GM11168 (cell line): ENCODE measurements around the gene ZBTB1.
"Not testable (repeated sequence)": the region's sequence is repeated elsewhere in the genome, so short reads cannot be mapped to it uniquely, and the experiment has no call there.

Source experiments
- in situ Hi-C: fragments of 300-500 bp; cut with MboI; formaldehyde crosslinking; loops from one replicate; pipeline ENCODE4 v1.12.0; 2022; ENCODE audit warnings: low sequenced_read_pairs; ENCODE audit not compliant: unreplicated experiment

Gene ZBTB1

DNA sequence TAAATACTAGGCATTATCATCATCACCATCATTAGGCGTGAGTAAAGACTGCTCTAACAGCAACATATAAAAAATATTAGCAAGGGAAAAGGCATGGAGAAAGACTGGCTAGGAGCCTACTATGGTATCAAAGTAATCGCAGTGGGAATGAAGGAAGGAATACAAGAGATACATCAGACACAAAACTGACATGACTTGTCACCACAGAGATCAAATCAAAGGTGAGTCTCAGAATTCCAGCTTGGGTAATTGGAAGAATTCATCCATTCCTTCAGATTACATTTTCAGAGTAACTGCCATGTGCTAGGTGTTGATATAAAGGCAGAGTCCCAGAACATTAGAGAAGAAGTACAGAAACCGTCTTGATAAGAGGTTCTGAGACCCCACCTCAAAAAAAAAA lies 11.1 kb upstream of the ZBTB1 start:
- in situ Hi-C loops: no loop called here

DNA sequence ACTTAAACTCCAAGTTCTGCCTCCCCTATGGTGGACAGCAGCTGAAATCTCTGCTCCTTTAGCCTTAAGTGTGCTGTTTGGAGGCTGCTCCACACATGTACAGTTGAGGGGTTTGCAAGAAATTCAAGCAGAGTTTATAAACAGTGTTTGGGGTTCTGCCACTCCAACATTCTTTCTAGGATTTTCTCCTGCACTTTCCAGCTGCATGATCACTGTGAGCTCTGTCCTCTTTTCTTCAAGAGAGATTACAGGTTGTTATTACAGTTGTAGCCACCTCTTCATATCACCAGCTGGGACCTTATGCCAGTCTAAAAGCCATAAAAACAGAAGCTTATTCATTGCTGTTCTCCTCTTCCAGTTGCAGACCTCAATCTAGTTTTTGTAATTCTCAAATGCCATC lies 9.3 kb upstream of the ZBTB1 start:
- in situ Hi-C loops: no loop called here

DNA sequence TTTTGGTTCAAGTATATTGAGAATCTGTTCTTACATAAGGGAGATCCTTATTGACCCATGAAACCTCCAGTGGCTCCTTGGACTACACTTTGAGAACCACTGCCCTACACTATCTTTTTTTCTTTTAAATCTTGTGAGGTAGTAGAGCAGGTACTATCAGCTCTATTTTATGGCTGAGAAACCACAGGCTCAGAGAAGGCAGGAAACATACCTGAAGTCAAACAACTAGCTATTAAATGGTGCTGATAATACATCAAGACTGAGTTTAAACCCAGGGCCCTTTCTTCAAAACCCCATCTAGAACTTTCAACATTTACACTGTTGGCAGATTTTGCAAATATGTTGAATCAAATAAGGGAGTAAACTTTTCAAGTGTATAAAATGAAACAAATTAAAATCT lies 7.8 kb upstream of the ZBTB1 start:
- in situ Hi-C loops: no loop called here

DNA sequence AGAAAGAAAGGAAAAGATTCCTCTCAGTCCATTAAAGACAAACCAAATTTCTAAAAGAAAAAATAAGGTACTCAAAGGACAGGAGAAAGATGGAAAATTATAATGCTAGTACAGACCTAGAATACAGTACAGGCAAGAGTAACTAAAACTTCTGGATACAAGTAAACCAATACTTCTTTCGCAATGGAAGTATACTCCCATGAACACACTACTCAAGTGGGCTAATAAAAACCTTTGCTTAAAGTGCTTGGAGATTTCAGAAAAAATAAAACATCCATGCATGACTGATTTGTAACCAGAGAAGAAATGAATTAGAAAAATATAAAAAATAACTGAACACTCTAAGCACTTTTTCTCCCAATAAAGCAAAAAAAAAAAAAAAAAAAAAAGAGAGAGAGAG lies 4.5 kb upstream of the ZBTB1 start:
- in situ Hi-C loops: no loop called here

DNA sequence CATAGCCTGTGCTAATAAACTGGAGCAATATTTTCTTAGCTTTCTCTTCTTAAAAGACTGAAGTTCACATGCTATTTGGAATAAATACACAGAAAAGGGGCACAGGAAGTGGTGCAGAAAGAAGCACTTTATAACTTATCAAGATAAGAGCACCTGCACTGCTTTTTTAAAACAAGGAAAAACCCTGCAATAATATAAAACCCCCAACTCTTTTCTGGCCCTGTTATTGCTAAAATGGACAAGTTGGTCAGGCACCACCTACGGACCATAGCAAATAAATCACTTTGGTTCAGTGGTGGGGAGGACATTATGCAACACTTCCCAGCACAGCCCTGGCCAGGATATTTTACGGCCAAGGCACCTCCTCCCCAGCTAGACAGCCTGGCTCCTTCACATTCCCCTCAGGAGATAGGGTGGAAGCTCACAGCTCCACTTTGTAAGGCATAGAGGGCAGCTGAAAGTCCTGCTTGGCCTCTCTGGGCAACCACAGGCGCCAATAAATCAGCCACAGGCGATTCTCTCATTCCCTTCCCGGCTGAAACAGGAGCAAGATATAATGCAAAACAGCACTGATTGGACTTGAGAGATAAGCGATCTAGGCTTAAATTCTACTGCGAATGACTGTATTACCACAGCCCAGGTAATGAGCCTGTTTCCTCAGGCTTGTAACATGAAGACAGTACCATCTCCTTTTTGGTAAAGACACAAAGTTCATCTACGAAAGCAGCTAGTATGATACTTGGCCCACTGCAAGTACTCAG lies 3.0 kb upstream of the ZBTB1 start:
- in situ Hi-C loops: no loop called here

DNA sequence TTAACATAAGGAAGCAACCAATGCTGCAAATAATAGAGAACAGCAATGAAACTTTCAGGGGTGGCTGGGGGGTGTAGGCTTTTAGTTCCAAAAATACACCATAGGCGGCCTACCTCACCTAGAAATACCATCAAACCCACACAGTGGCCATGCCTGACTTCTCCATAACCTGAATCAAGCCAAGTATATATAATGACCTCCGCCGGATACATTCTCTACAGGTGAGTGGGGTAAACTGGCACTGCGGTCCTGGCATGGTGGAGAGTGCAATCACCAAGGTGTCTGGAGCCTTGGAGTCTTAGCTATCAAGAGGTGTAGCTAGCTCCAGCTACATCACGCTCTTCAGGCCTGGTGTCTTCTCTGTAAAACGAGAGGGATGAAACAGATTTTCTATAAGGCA lies 2.1 kb upstream of the ZBTB1 start:
- in situ Hi-C loops: no loop called here

DNA sequence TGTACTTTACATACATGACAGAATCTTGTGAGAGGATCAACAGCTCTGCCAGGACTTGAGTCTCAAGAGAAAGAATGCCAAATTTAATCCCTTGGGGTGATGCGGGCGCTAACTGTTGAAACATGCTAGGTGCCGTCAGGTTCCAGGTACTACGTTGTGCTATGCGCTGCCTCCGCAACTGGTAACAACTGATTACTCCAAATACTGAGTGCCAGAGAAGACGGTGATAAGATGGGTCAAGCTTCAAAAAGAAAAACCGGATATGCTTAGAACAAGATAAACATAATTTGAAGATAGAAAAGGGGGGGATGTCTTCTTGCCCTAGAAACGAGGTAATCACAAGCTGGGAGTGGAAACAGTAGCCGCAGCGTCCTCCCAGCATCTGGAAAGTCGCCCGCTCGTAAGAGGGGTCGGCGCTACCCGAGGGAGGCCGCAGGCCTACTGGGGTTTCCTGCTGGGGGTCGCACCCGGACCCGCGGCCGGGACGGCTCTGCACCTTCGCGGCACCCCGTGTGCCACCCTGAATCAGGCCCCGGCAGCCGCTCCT lies 1.6 kb upstream of the ZBTB1 start:
- in situ Hi-C loops: no loop called here

DNA sequence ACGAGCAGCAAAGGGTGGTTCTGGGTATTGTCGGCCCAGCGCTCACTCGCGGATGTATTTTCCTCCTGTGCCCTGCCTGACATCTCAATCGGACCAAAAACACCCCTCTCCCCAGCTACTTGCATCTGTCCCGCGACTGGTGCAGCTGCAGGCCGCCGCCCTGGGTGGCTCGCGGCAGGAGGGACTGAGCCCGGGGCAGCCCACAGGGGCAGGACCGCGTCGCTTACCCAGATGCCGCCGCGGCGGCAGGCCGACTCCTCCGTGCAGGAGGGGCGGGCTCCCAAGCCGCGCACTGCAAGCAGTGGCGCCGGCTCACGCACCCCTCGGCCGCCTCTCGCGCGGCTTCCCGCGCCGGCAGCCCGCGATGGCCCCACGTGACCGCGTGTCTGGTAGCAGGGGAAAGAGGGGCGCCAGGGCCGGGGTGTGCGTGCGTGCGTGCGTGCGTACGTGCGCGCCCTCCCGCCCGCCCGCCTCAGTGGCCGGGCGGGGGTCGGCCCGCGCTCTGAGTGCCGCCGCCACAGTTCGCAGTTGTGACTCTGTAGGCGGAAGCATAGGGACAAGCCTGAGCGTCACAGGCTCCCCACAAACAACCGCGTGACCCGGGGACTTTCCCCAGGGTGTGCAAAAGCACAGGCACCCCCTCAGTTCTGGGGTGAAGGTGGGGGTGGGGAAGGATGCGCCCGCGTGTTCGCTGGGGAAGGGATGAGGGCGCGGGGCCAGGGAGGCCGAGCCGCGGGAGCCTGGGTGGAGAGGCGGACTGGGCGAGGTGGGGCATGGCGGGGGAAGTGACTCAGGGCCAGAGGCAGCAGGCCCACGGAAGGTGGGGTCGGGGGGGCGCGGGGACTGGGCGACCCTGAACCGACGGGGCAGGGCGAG lies 898 bp upstream of the ZBTB1 start, which contains the start of gene ZBTB25:
Gene ZBTB25, minus strand, starts transcription at position 405 of the 876 bp plus-strand sequence. CDS start 13,305 bp downstream, outside the sequence.
- in situ Hi-C loops: no loop called here

DNA sequence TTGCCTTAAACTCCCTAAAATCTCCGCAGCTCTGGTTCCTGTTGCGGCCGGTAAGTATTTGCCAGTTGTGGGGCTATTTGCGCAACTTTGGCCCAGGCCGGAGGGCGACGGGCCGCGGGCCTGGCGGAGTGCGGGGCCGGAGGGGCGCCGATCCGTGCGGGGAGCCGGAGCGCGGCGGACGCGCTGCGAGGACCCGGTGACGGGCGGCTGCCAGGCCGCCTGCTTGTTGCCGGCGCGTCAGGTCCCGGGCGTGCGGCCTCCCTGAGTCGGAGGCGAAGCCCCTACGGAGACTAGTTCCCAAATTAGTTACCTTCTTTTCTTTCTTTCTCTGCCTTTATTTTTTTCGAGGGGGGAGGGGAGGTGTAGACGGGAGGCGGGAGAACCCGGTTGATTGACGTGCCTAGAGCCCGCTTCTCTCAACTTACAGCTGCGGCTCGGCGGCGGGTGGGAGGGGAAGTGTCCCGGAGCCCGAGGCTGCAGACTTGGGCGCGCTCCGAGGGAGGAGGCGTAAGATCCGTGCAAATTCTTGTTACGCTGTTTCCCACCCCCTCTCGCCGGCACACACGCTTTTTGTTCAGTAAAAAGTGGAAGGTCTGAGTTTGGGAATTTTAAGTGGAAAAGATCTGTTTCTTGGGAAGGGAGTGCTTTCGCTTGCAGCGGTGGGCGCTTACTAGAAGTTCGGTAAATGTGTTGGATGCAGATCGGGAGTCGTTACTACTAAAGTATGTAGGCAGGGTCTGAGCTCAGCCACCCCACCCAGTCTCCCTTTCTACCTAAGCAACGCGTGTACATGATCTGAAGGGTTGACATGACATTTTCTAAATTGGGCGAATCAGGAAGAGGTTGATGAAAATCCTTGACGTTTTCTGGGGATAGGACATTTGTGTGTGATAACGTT lies 576 bp downstream of the ZBTB1 start:
- in situ Hi-C loops: no loop called here

DNA sequence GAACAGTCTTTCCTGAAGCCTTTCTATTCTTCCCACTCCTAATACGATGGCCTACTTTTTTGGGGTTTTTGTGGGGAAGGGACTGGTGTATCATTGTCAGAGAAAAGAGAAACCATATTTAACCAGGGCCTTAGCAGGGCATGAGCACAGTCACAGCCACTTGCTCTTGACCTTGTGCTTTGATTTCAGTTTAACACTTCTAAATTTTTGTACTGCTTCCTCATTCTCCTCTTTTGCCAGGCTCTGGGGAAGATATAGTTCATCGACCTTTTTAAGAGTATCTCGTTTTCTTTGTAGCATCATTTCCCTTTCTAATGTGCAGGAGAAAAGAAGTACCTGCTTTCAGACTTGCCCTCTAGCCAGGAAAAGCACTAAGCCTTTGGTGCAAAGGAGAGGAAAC lies 2.2 kb downstream of the ZBTB1 start:
- in situ Hi-C loops: no loop called here

DNA sequence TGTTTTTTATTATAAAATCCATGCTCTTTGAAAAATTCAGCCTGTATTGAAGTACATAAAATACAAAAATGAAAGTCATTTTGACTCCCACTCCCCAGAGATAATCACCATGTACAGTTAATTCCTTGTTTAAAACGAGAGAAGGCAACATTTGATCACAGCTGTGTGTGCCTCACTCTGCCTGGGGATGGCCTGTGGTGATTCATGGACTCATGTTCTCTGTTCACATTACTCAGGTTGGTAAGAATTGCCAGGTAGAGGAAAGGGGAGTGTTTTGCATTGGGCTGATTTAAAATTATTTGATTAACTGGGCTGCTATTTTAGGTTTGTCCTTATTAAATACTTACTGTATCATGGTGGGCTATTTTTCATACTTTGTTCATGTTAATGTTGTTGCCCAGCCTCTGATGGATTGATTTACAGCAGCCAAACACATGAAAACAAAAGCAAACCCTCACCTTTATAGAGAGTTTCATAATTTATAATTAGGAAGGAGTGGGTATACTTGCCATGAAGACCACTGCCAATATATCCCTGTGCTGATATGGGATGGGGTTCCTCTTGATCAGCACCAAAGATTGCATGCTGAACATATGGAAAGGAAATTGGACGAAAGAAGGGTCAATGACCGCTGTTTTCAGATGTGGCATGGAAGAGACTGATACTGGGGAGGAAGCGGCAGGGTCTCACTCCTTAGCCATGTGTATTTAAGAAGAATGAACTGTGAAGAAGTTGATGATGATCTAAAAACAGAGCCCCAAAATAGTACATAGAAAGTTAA lies 3.0 kb downstream of the ZBTB1 start:
- in situ Hi-C loops: no loop called here

DNA sequence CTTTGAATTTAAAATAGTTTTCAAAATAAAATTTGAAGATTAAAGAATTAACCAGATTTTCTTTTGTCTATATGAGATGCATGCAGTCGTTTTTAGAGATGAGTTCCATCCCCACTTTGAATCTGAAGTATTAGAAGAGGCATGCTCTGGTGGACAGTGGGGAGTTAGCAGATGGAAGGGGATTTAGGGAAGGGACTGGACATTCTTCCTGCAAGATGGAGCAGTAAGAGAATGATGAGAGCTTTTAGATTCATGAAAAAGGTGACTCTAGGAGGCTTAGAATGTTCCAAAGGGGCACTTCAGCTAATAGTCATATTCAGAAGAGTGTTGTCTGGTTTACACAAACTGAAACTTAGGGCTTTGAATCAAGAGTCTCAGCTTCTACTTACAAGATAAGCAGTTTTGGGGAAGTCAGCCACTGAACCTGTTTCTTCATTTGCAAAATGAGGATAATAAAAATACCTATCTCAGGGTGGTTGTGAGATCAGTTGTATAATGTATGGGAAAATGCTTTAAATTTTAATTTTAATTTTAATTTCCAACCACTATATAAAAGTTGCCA lies 3.7 kb downstream of the ZBTB1 start:
- in situ Hi-C loops: no loop called here

DNA sequence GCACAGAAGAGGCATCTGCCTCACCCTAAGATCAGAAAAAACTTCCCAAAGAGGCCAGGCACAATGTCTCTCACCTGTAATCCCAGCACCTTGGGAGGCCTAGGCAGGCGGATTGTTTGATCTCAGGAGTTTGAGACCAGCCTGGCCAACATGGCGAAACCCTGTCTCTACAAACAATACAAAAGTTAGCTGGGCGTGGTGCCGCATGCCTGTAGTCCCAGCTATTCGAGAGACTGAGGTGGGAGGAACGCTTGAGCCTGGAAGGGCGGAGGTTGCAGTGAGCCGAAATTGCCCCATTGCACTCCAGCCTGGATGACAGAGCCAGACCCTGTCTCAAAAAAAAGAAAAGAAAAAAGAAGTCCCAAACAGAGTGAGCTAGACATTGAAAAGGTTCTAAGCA lies 4.5 kb downstream of the ZBTB1 start:
- in situ Hi-C loops: no loop called here

DNA sequence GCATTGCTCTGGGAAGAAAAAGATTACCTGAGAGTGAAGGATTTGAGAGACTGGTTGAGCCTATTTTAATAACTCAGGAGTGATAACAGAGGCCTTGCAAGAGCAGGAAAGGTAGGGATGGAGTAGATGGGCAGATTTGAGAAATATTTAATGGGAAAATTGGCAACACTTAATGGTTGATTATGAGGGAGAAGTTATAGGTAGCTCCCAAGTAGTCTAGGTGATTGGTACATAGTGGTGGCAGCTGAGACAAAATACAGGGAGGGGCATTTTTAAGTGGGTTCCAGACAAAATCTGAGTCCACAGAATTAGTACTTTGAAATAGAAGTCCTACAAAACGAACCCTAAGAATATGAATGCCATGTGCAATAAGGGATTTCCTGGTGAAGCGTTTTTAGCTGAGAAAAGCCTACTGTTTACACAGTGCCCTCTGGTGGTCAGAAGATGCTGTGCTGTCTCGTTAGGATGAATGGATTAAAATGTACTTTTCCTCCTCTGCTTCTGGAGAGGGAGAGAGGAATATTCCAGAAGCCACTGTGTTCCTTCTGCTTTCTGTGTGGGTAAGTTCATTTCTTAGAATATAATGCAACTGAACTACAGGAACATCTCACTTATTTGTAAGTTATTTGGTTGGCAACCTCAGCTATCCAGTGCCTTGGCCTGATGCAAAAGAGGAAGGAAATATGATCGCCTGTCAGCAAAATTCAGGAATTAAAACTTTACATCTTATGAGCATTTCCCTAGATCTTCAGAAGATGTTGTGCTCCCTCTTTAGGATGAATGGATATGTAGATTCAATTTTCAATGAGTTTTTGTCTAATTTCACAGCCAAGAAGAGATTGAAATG lies 6.5 kb downstream of the ZBTB1 start:
- in situ Hi-C loops: no loop called here

DNA sequence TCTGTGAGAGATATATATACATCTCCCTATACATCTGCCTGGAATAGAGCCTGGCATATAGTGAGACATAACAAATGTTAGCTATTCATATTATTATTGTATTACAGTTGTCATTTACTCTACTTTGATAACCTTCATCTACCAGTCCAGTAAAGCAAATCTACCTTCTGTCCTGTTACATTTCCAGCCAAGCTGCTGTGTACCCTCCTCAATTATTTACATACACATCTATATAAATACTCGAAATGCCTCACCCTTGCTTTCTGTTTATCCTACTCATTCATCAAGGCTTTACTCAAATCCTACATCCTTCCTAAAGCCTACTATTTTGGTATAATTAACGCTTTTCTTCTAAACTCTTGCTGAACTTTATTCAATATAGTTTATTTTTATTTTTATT lies 8.7 kb downstream of the ZBTB1 start:
- in situ Hi-C loops: no loop called here

DNA sequence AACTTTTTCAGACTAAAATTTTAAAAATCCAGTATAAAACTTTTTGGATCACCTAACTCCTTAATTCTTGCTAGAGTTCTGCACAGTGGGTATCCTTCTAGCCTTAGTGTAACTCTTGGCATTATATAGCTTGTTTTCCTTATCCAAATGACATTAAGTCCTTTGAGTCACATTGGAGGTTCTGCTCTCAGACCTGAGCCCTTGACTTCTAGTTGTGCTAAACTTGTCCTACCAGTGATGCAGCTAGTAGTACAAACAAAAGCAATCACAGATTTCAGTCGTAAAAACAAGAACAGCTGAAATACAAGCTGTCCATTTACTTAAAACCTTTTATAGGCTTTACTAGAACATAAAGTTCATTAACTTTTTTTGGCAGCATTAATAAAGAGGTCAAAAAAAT lies 10.5 kb downstream of the ZBTB1 start:
- in situ Hi-C loops: no loop called here

DNA sequence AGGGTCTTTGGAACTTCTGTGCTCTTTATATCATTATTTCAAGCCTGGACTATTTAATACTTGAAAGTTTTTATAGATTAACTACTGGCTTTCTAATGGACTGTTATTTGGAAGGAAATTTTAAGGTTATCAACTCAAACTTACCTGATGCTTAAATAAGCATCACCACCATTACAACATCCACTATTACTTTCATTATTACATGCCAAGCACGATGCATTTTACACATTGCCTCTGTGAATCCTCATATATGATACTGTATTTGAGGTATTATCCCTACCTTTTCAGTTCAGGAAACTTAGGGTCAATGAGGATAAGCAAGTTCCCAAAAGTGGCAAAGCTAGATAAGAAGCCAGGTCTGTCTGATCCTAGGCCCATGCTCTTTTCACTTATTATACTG lies 12.4 kb downstream of the ZBTB1 start:
- in situ Hi-C loops: no loop called here

DNA sequence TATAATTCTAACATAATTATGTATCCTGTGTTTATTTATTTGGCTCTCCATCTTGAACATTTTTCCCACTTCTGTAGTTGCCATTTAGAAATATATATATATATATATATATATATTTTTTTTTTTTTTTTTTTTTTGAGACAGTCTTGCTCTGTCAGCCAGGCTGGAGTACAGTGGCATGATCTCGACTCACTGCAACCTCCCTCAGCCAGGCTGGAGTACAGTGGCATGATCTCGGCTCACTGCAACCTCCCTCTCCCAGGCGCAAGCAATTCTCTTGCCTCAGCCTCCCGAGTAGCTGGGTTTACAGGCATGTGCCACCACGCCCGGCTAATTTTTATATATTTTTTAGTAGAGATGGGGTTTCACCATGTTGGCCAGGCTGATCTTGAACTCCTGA lies 13.1 kb downstream of the ZBTB1 start:
- in situ Hi-C loops: not testable (repeated sequence)
